ENCODE measurements around the gene ICAM4. TPM values are rescaled to one million over a fixed set of nuclear protein-coding genes. Genes with fewer than 3 reads are reported as not detected.

Gene ICAM4
- total and polyA plus RNA-seq, 4 donors, result 0.93 to 2.8 TPM; not detected in 2

DNA sequence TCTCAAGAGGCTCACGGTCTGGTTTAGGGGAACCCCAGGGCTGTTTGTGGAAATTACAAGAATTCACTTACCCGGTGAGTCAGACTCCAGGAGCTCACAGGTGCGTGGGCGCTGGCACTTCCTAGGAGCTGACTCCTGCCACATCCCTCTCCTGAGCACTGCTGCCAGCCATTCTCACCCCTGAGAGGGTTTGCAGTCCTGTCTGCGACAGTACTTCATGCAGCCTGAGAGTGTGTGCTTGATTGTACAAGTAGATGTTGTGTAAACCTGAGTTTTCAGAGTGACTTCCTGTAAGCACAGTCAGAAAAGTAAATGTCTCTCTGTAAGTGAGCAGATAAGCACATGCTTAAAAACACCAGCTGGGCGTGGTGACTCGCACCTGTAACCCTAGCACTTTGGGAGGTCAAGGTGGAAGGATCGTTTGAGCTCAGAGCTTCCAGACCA lies 26.6 kb upstream of the ICAM4 start:
- 82 to 91% methylated on average over 8 of the region's 8 CpGs for WGBS, 2 donors
- Histone ChIP-seq H3K9me3 (ENCODE audit: control insufficient read depth, low read length) (no peaks in the 10 kb centered on the region), H3K4me1 (ENCODE audit: control insufficient read depth in 1 of 2, insufficient read depth in 2 of 2, low read length in 2 of 2) (no peaks in the 10 kb centered on the region), H3K27ac (ENCODE audit: low read depth in 1 of 2, low read length in 2 of 2) (no peak overlapping the region), H3K4me3 (ENCODE audit: low read length in 2 of 2) (no peak overlapping the region), H3K36me3 (ENCODE audit: control insufficient read depth in 1 of 2, insufficient read depth in 2 of 2, low read length in 1 of 2) (peaks cover 0 to 2% of the 10 kb centered on the region in 2 donors), H3K27me3 (ENCODE audit: control insufficient read depth in 1 of 2, insufficient read depth in 2 of 2, low read length in 1 of 2) (no peaks in the 10 kb centered on the region)
- DNase-seq (no peak), ATAC-seq (ENCODE audit: low FRiP score) (no peak)
- intact Hi-C loops (cut with DNase I), result no loop called here

DNA sequence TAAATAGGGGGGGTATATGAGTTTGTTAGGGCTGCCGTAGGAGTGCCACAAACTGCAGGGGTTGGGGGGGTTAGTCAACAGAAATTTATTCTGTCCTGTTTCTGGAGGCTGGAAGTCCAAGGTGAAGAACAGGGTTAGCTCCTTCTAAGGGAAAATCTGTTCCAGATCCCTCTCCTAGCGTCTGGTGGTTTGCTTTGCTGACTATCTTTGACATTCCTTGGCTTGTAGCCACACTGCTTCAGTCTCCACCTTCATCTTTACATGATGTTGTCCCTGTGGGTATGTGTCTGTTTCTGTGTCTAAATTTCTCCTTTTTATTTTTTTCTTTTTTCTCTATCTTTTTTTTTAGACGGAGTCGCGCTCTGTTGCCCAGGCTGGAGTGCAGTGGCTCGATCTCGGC lies 24.0 kb upstream of the ICAM4 start:
- Histone ChIP-seq H3K4me1 (ENCODE audit: control insufficient read depth in 1 of 2, insufficient read depth in 2 of 2, low read length in 2 of 2) (no peaks in the 10 kb centered on the region), H3K36me3 (ENCODE audit: control insufficient read depth in 1 of 2, insufficient read depth in 2 of 2, low read length in 1 of 2) (no peaks in the 10 kb centered on the region), H3K4me3 (ENCODE audit: low read length in 2 of 2) (no peak overlapping the region), H3K9me3 (ENCODE audit: control insufficient read depth, low read length) (no peaks in the 10 kb centered on the region), H3K27ac (ENCODE audit: low read depth in 1 of 2, low read length in 2 of 2) (no peak overlapping the region), H3K27me3 (ENCODE audit: control insufficient read depth in 1 of 2, insufficient read depth in 2 of 2, low read length in 1 of 2) (no peaks in the 10 kb centered on the region)
- ATAC-seq (ENCODE audit: low FRiP score) (no peak), DNase-seq (no peak)
- intact Hi-C loops (cut with DNase I), result no loop called here
- WGBS, 2 donors, result 76 to 78% methylated on average over 7 of the region's 7 CpGs

DNA sequence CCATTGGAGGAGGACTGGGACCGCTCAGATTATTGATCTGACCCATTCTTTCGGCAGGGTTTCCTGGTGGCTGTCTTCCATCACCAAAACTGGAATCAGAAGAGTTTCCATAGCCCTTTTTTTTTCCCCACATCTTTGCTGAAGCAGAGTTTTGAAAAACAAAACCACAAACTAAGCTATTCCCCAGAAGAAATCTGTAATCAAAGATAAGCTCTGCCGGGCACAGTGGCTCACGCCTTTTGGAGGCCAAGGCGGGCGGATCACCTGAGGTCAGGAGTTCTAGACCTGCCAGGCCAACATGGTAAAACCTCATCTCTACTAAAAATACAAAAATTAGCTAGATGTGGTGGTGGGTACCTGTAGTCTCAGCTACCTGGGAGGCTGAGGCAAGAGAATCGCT lies 20.0 kb upstream of the ICAM4 start:
- no peak for ATAC-seq (ENCODE audit: low FRiP score)
- H3K4me1 ChIP-seq (ENCODE audit: control insufficient read depth in 1 of 2, insufficient read depth in 2 of 2, low read length in 2 of 2), result no peaks in the 10 kb centered on the region
- H3K9me3 ChIP-seq (ENCODE audit: control insufficient read depth, low read length), result no peaks in the 10 kb centered on the region
- H3K27me3 ChIP-seq (ENCODE audit: control insufficient read depth in 1 of 2, insufficient read depth in 2 of 2, low read length in 1 of 2), result no peaks in the 10 kb centered on the region
- no peaks in the 10 kb centered on the region for H3K36me3 ChIP-seq (ENCODE audit: control insufficient read depth in 1 of 2, insufficient read depth in 2 of 2, low read length in 1 of 2)
- H3K27ac ChIP-seq (ENCODE audit: low read depth in 1 of 2, low read length in 2 of 2), result no peak overlapping the region
- intact Hi-C loops (cut with DNase I), result no loop called here
- H3K4me3 ChIP-seq (ENCODE audit: low read length in 2 of 2), result no peak overlapping the region
- 86 to 91% methylated on average over 7 of the region's 7 CpGs for WGBS, 2 donors
- DNase-seq, result no peak

DNA sequence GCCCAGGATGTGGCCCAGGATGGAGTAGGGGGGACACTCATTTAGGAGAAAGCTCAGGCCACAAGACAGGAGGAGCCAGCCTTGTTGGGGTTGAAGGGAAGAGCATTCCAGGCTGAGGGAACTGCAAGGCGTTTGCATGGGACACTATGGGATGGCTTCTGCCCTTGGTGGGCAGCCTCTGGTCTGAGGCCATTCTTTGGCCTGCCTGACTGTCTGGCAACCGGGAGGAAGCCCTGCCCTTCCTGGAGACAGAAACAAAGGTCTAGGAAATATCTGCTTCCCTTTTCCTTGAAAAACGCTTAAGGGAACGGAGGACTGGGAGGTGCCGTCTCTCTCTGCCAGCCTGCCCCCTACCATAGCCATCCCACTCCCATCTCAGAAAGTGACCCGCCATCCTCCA lies 18.7 kb upstream of the ICAM4 start:
- ATAC-seq (ENCODE audit: low FRiP score) (no peak), DNase-seq (no peak)
- Histone ChIP-seq H3K4me3 (ENCODE audit: low read length in 2 of 2) (no peak overlapping the region), H3K27me3 (ENCODE audit: control insufficient read depth in 1 of 2, insufficient read depth in 2 of 2, low read length in 1 of 2) (no peaks in the 10 kb centered on the region), H3K4me1 (ENCODE audit: control insufficient read depth in 1 of 2, insufficient read depth in 2 of 2, low read length in 2 of 2) (no peaks in the 10 kb centered on the region), H3K36me3 (ENCODE audit: control insufficient read depth in 1 of 2, insufficient read depth in 2 of 2, low read length in 1 of 2) (no peaks in the 10 kb centered on the region), H3K27ac (ENCODE audit: low read depth in 1 of 2, low read length in 2 of 2) (no peak overlapping the region), H3K9me3 (ENCODE audit: control insufficient read depth, low read length) (no peaks in the 10 kb centered on the region)
- intact Hi-C loops (cut with DNase I), result loop anchor here in 1 of 2 donors (2.0 kb wide), 1 partner anchor 121 kb away; no protein-coding TSS in a partner anchor
- 74 to 80% methylated on average over 6 of the region's 6 CpGs for WGBS, 2 donors

DNA sequence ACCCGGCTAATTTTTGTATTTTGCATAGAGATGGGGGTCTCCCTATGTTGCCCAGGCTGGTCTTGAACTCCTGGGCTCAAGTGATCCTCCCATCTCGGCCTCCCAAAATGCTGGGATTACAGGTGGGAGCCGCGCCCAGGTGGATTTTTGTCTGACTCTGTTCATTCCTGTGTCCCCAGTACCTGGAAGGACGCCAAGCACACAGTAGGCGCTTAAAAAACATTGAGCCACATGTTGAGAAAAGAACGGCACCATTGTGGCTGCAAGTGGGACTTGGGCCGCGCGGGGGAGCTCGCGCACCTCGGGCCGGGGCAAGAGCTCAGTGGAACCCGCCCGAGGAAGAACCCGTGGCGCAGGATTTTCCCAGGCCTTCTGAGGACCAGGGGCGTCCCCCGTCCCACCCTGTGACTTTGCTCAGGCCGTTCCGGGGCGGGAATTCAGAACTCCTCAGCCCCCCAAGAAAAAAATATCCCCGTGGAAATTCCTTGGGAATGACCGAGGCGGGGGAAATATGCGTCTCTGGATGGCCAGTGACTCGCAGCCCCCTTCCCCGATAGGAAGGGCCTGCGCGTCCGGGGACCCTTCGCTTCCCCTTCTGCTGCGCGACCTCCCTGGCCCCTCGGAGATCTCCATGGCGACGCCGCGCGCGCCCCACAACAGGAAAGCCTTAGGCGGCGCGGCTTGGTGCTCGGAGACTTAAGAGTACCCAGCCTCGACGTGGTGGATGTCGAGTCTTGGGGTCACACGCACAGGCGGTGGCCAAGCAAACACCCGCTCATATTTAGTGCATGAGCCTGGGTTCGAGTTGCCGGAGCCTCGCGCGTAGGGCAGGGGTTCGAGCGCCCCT lies 17.2 kb upstream of the ICAM4 start:
- no peaks in the 10 kb centered on the region for H3K36me3 ChIP-seq (ENCODE audit: control insufficient read depth in 1 of 2, insufficient read depth in 2 of 2, low read length in 1 of 2)
- no peak overlapping the region for H3K27ac ChIP-seq (ENCODE audit: low read depth in 1 of 2, low read length in 2 of 2)
- ATAC-seq (ENCODE audit: low FRiP score), result peak; percentile 90
- WGBS, 2 donors, result 3 to 4% methylated on average over 58 to 59 of the region's 59 CpGs
- no peaks in the 10 kb centered on the region for H3K27me3 ChIP-seq (ENCODE audit: control insufficient read depth in 1 of 2, insufficient read depth in 2 of 2, low read length in 1 of 2)
- no peaks in the 10 kb centered on the region for H3K9me3 ChIP-seq (ENCODE audit: control insufficient read depth, low read length)
- H3K4me1 ChIP-seq (ENCODE audit: control insufficient read depth in 1 of 2, insufficient read depth in 2 of 2, low read length in 2 of 2), result no peaks in the 10 kb centered on the region
- peak; percentile 92 to 95 for DNase-seq
- intact Hi-C loops (cut with DNase I), result loop anchor here (1.0 to 2.0 kb wide), 2 partner anchors 119 to 121 kb away; no protein-coding TSS in a partner anchor
- H3K4me3 ChIP-seq (ENCODE audit: low read length in 2 of 2), result no peak overlapping the region

DNA sequence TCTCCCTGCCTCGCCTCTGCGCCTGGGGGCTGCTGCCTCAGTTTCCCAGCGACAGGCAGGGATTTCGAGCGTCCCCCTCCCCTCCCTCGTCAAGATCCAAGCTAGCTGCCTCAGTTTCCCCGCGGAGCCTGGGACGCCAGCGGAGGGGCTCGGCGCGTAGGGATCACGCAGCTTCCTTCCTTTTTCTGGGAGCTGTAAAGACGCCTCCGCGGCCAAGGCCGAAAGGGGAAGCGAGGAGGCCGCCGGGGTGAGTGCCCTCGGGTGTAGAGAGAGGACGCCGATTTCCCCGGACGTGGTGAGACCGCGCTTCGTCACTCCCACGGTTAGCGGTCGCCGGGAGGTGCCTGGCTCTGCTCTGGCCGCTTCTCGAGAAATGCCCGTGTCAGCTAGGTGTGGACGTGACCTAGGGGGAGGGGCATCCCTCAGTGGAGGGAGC lies 16.6 kb upstream of the ICAM4 start:
- intact Hi-C loops (cut with DNase I), result no loop called here
- H3K27ac ChIP-seq (ENCODE audit: low read depth in 1 of 2, low read length in 2 of 2), result no peak overlapping the region
- no peaks in the 10 kb centered on the region for H3K9me3 ChIP-seq (ENCODE audit: control insufficient read depth, low read length)
- ATAC-seq (ENCODE audit: low FRiP score) (peak; percentile 74), DNase-seq (peak; percentile 91 to 92)
- no peaks in the 10 kb centered on the region for H3K27me3 ChIP-seq (ENCODE audit: control insufficient read depth in 1 of 2, insufficient read depth in 2 of 2, low read length in 1 of 2)
- no peak overlapping the region for H3K4me3 ChIP-seq (ENCODE audit: low read length in 2 of 2)
- 4 to 6% methylated on average over 35 to 37 of the region's 37 CpGs for WGBS, 2 donors
- H3K4me1 ChIP-seq (ENCODE audit: control insufficient read depth in 1 of 2, insufficient read depth in 2 of 2, low read length in 2 of 2), result no peaks in the 10 kb centered on the region
- no peaks in the 10 kb centered on the region for H3K36me3 ChIP-seq (ENCODE audit: control insufficient read depth in 1 of 2, insufficient read depth in 2 of 2, low read length in 1 of 2)

DNA sequence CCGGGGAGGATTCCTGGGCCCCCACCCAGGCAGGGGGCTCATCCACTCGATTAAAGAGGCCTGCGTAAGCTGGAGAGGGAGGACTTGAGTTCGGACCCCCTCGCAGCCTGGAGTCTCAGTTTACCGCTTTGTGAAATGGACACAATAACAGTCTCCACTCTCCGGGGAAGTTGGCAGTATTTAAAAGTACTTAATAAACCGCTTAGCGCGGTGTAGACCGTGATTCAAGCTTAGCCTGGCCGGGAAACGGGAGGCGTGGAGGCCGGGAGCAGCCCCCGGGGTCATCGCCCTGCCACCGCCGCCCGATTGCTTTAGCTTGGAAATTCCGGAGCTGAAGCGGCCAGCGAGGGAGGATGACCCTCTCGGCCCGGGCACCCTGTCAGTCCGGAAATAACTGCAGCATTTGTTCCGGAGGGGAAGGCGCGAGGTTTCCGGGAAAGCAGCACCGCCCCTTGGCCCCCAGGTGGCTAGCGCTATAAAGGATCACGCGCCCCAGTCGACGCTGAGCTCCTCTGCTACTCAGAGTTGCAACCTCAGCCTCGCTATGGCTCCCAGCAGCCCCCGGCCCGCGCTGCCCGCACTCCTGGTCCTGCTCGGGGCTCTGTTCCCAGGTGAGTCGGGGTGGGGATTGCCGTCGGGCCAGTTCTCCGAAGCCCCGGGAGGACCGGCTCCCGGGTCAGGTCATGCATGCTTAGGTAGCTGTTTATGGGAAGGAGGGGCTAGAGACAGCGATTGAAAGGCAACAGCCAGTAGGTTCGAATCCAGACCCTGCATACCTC lies 15.9 kb upstream of the ICAM4 start, which contains the start of gene ICAM1:
Gene ICAM1, plus strand, starts transcription at position 505 of the 779 bp plus-strand sequence. Its CDS starts 40 bp downstream, at position 545.
- H3K4me1 ChIP-seq (ENCODE audit: control insufficient read depth in 1 of 2, insufficient read depth in 2 of 2, low read length in 2 of 2), result no peaks in the 10 kb centered on the region
- no peak within 1 kb of the TSS for H3K4me3 ChIP-seq (ENCODE audit: low read length in 2 of 2)
- no peak within 1 kb of the TSS for H3K27ac ChIP-seq (ENCODE audit: low read depth in 1 of 2, low read length in 2 of 2)
- DNase-seq (peak; percentile 93 to 94), ATAC-seq (ENCODE audit: low FRiP score) (peak; percentile 83)
- intact Hi-C loops (cut with DNase I), result no loop called here
- H3K27me3 ChIP-seq (ENCODE audit: control insufficient read depth in 1 of 2, insufficient read depth in 2 of 2, low read length in 1 of 2), result no peaks in the 10 kb centered on the region
- 7 to 9% methylated on average over 51 of the region's 51 CpGs for WGBS, 2 donors
- no peaks in the 10 kb centered on the region for H3K9me3 ChIP-seq (ENCODE audit: control insufficient read depth, low read length)
- no peaks in the 10 kb centered on the region for H3K36me3 ChIP-seq (ENCODE audit: control insufficient read depth in 1 of 2, insufficient read depth in 2 of 2, low read length in 1 of 2)

DNA sequence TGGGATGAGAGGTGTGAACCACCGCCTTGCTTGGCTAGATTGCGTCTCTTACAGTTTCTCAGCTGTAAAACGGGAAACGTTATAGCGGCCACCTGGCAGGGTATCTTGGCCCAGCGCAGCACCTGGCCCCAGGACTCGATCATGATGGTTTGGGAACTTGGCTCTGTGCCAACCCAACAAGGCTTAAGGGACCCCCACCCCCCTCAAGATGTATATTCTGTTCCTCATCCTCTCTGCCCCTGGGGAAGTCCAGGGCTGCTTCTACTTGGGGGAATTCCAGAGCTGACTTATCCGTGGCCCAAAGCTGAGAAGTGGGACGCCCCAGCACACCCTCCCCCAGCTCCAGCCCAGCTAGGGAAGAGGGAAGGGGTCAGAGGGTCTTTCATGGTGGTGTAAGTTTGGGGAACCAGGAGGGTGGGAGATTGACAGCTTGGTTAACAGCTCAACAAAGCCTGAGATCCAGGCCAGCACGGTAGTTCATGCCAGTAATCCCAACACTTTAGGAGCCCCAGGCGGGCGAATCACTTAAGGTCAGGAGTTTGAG lies 15.1 kb upstream of the ICAM4 start:
- no peak for DNase-seq
- no peaks in the 10 kb centered on the region for H3K9me3 ChIP-seq (ENCODE audit: control insufficient read depth, low read length)
- H3K4me1 ChIP-seq (ENCODE audit: control insufficient read depth in 1 of 2, insufficient read depth in 2 of 2, low read length in 2 of 2), result no peaks in the 10 kb centered on the region
- ATAC-seq (ENCODE audit: low FRiP score), result peak; percentile 0
- no peak overlapping the region for H3K4me3 ChIP-seq (ENCODE audit: low read length in 2 of 2)
- intact Hi-C loops (cut with DNase I), result no loop called here
- 49% methylated on average over 12 of the region's 12 CpGs for WGBS, 2 donors
- no peaks in the 10 kb centered on the region for H3K27me3 ChIP-seq (ENCODE audit: control insufficient read depth in 1 of 2, insufficient read depth in 2 of 2, low read length in 1 of 2)
- H3K27ac ChIP-seq (ENCODE audit: low read depth in 1 of 2, low read length in 2 of 2), result no peak overlapping the region
- no peaks in the 10 kb centered on the region for H3K36me3 ChIP-seq (ENCODE audit: control insufficient read depth in 1 of 2, insufficient read depth in 2 of 2, low read length in 1 of 2)
